Measurements from ENCODE around the gene MYL11.
A peak's percentile ranks its signal among the peaks of the same experiment; 100 is the strongest.

The MYL11 gene

DNA sequence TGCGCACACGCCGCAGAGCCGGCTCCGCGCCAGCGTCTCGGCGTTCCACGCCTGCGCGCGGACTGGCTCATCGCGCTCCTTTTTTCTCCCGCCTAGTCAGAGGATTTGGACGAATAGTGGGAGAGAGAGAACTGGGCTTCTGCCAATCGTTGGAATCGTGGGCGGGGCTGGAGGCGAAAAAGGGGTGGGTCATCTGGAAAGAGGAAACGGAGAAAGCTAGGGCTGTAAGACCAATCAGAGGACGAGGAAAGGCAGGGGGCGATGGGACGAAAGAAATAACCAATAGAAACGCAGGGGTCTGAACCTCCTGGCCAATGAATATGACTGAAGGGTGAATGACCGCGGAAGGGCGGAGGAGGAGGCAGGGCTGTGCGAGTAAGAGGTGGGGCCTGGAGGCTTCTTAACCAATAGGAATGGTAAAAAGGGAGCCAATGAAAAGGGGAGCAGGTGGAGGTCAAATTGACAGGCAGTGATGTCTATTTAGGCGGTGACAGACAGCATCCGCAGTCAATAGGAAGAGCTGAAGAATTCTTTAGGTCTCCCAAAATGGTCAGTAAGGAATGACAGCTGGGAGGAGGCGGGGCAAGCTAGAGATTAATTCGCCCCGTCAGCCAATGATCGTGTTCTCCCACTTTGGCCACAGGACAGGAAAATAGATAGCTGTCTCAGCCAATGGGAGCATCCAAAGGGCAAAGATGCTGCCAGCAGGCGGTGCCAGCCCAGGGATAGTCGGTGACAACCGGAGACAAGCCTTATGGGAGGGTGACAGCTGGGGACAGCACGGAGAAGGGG, 4.0 kb upstream of the MYL11 start, which contains the start of gene TBC1D10B:
Gene TBC1D10B (minus strand): TSS at position 39 of the 792 bp plus-strand sequence. CDS start 311 bp downstream, outside the sequence.
- H3K27ac ChIP-seq = peak within 1 kb of the TSS; percentile 89
- TF ChIP-seq, protein P1, sequence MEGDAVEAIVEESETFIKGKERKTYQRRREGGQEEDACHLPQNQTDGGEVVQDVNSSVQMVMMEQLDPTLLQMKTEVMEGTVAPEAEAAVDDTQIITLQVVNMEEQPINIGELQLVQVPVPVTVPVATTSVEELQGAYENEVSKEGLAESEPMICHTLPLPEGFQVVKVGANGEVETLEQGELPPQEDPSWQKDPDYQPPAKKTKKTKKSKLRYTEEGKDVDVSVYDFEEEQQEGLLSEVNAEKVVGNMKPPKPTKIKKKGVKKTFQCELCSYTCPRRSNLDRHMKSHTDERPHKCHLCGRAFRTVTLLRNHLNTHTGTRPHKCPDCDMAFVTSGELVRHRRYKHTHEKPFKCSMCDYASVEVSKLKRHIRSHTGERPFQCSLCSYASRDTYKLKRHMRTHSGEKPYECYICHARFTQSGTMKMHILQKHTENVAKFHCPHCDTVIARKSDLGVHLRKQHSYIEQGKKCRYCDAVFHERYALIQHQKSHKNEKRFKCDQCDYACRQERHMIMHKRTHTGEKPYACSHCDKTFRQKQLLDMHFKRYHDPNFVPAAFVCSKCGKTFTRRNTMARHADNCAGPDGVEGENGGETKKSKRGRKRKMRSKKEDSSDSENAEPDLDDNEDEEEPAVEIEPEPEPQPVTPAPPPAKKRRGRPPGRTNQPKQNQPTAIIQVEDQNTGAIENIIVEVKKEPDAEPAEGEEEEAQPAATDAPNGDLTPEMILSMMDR (conservative IDR thresholded peaks at IDR 0.05) = no peak
- TF ChIP-seq ZFX (IDR thresholded peaks at IDR 0.05) = no peak

DNA sequence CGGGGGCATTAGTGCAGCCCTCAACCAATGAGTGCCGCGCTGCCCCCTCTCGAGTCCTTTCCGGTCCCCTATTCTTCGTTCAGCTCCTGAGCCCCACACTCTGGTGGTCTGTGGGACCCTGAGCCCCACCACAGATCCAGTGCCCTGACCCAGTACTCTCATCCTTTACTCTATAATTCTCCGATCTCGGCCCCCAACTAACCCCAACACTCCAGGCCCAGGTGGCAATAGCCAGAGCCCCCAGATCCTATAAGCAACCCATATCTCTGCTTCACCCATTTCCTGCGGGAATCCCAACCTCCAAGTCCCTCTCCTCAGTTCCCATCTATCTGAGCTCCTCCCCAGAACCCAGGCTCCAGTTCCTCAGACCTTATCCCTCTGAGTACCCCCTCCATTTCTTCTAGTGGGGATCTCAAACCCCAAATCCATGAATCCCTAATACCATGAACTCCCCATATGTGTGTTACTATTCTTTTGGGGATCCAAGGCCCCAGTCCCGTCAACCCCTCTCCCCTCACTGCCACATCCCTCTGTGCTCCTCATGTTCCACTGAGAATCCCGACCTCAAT, 3.3 kb upstream of the MYL11 start:
- no peak for TF ChIP-seq ZFX (IDR thresholded peaks at IDR 0.05)
- TF ChIP-seq, protein P1 (conservative IDR thresholded peaks at IDR 0.05) = no peak
- peak overlapping the region; percentile 76 for H3K27ac ChIP-seq

GRCh38 chr16:30372038-30372712, 2.4 kb upstream of the MYL11 start:
- peak overlapping the region; percentile 76 for H3K27ac ChIP-seq
- no peak for TF ChIP-seq ZFX (IDR thresholded peaks at IDR 0.05)
- TF ChIP-seq, protein P1 (conservative IDR thresholded peaks at IDR 0.05) = no peak

DNA sequence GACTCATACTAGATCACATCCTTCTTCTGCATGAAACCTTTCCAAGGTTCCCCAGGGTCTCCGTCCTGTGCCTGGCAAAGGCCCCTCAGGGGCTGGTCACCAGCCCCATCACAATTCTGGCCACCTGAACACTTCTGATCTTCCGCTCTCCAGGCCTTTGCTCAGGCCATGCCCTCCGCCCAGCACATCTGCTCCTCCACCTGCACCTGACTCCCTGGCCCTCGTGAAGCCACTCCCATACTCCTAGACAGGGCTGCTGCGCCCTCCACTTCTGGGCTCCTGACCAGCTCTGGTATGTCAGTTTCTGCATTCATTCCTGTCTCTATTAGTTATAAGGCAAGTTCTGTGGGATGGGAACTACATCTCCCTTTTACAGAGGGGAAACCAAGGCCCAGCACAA, 1.9 kb upstream of the MYL11 start:
- H3K27ac ChIP-seq = no peak overlapping the region
- TF ChIP-seq, protein P1 (conservative IDR thresholded peaks at IDR 0.05) = no peak
- TF ChIP-seq ZFX (IDR thresholded peaks at IDR 0.05) = no peak

DNA sequence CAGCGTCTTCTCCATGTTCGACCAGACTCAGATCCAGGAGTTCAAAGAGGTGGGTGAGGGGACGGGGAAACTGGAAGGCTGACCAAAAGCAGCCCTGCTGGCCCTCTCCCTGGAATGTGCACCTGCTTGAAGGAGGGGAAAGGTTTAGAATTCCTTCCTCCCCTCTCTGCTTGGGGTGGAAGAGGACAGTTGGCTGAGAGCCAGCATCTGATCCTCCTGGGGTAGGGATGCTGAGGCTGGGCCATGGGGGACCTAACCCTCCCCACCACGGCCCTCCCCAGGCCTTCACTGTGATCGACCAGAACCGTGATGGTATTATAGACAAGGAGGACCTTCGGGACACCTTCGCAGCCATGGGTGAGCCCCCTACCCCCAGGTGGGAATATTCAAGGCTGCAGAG, 1.3 kb downstream of the MYL11 start:
- TF ChIP-seq, protein P1 (conservative IDR thresholded peaks at IDR 0.05) = no peak
- no peak for TF ChIP-seq ZFX (IDR thresholded peaks at IDR 0.05)
- no peak overlapping the region for H3K27ac ChIP-seq

DNA sequence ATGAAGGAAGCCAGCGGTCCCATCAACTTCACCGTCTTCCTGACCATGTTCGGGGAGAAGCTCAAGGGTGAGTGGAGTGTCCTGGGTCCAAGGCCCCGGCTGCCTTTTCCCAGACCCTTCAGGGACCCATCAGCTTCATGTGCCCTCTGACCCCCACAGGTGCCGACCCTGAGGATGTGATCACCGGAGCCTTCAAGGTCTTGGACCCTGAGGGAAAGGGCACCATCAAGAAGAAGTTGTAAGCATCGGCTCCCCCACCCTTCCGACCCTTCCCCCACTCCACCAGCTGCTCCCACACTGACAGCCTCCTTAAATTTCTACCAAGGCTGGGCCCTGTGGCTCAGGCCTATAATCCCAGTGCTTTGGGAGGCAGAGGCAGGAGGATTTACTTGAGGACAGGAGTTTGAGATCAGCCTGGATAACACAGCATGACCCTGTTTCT, 1.9 kb downstream of the MYL11 start:
- TF ChIP-seq, protein P1 (conservative IDR thresholded peaks at IDR 0.05) = no peak
- TF ChIP-seq ZFX (IDR thresholded peaks at IDR 0.05) = no peak
- H3K27ac ChIP-seq = peak overlapping the region; percentile 85; the same call in 1 of the 2 replicates

Measured in C4-2B (cell line).